BJ (cell line): ENCODE results near the gene UPB1. TPM values are rescaled to one million over a fixed set of nuclear protein-coding genes. Genes with fewer than 3 reads are reported as not detected.

Experiments
- CTCF ChIA-PET: fragments of 350-600 bp; formaldehyde crosslinking; extraction: SDS; loops from one replicate; lab custom pipeline; 2021; ENCODE audit warnings: antibody characterized with exemption, inconsistent platforms; lab: Yijun Ruan, JAX
- POLR2A ChIA-PET: fragments of 300-600 bp; sonication (Branson Sonifier 250); formaldehyde crosslinking; extraction: SDS; loops from one replicate; lab custom pipeline; 2021; ENCODE audit warnings: antibody characterized with exemption; lab: Charles Lee
- DNase-seq: peaks from one replicate; pipeline ENCODE4 v3.0.0-alpha.2; 2011; ENCODE audit warnings: low read depth
- H3K27me3 ChIP-seq: 2 replicates; pipeline ENCODE4 v1.6.0; 2011; ENCODE audit warnings: low read length; ENCODE audit not compliant: control insufficient read depth, insufficient read depth
- H3K36me3 ChIP-seq: 2 replicates; pipeline ENCODE4 v1.5.1; 2011; ENCODE audit warnings: low read length; ENCODE audit not compliant: control insufficient read depth, insufficient read depth
- H3K4me3 ChIP-seq: 2 replicates; pipeline ENCODE4 v1.5.1; 2011; ENCODE audit warnings: low read depth, mild to moderate bottlenecking, control low read depth, low read length
- polyA plus RNA-seq: library from polyadenylated mRNA; depleted of rRNA; stranded (reverse); fragments of >200 nt; gene quantifications from 2 replicates; pipeline ENCODE4 v1.2.3, GENCODE V29; 2011
- TF ChIP-seq, protein P1 (sequence below): IDR thresholded peaks from 2 replicates; pipeline ENCODE4 v1.5.1; 2011; ENCODE audit warnings: low read depth, mild to moderate bottlenecking, control low read depth, inconsistent platforms, low read length, moderate library complexity; ENCODE audit not compliant: insufficient read depth

UPB1 gene
- polyA plus RNA-seq, 1 experiment, result 0.09 TPM

DNA sequence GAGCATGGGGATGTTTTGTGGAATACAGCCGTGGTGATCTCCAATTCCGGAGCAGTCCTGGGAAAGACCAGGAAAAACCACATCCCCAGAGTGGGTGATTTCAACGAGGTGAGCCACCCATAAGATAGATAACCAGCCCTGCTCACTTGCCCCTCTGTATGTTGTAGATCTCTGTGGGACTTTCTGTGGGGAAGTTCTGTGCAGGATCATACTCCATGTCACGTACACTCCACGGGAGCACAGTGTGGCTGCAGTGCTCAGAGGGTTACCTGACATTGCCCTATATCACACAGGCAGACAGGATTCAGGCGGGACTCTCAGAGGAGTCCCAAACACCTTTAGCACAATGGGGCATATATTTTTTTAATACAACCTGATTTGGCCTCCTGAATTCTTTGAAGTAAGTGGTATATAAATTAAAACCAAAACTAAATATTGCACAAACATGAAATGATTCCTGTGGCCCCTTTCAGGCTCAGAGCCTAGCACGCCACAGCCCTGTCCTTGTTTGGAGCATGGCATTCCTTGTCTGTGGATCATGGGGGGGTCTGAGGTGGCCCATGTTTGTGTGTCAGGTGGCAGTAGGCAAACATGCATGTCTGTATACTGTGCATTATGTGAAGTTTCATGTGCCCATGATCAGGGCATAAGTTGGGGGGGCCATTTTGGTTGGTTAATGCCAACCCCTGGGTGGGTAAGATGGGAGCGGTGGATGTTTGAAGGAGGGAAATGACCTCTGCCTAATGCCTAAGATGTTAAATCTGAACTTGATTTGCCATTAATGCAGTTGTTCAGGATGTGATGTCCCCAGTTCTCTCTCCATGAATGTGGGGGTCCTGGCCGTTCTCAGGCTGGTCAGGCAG is 18.5 kb downstream of the UPB1 start:
- TF ChIP-seq, protein P1, sequence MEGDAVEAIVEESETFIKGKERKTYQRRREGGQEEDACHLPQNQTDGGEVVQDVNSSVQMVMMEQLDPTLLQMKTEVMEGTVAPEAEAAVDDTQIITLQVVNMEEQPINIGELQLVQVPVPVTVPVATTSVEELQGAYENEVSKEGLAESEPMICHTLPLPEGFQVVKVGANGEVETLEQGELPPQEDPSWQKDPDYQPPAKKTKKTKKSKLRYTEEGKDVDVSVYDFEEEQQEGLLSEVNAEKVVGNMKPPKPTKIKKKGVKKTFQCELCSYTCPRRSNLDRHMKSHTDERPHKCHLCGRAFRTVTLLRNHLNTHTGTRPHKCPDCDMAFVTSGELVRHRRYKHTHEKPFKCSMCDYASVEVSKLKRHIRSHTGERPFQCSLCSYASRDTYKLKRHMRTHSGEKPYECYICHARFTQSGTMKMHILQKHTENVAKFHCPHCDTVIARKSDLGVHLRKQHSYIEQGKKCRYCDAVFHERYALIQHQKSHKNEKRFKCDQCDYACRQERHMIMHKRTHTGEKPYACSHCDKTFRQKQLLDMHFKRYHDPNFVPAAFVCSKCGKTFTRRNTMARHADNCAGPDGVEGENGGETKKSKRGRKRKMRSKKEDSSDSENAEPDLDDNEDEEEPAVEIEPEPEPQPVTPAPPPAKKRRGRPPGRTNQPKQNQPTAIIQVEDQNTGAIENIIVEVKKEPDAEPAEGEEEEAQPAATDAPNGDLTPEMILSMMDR, result no peak
- peaks cover 10% of the 10 kb centered on the region for H3K27me3 ChIP-seq
- H3K36me3 ChIP-seq, result no peaks in the 10 kb centered on the region
- DNase-seq, result no peak
- H3K4me3 ChIP-seq, result no peak overlapping the region
- ChIA-PET CTCF (interaction anchor here (0.7 kb wide), 1 partner anchor 89 kb away, joined by 4 read pairs; no protein-coding TSS in a partner anchor), POLR2A (no interaction called here)

DNA sequence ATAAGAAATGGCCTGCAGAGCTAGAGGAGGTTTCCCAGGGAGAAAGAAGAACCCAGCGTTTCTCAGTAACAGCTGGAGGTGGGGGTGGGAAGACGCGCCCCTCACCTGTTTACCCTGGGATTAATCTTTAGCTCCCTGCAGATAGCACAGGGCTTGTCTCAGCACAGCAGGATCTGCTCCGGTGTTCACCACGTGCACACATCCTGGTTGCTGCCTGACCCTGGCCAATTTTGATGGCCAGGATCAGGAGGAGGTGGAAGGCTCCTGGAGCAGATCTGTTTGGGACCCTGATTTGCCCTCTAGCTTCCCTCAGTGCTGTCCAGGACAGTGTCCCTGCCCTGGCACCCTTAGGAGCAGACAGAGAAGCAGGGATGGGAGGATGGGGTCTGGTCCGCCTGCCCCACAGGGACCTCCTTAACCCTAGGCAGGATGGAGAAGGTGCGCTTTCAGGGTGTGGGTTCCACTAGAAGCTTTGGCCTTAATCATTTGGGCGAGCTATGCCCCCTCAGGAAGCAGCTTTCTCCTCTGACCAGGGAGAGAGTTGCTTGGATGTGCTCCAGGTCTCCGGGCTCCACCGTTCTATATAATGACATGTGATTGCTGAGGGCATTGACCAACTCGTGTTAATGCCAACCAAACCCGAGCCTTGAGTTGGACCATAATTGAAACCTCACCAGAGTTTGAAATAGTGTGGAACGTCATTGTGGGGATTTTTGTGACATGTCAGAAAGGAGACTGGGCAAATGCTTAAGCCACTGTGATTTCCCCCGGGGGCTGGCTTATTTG is 19.3 kb downstream of the UPB1 start:
- POLR2A ChIA-PET, result no interaction called here
- no peak for DNase-seq
- H3K36me3 ChIP-seq, result no peaks in the 10 kb centered on the region
- peaks cover 10% of the 10 kb centered on the region for H3K27me3 ChIP-seq
- CTCF ChIA-PET, result interaction anchor here (0.7 kb wide), 1 partner anchor 90 kb away, joined by 4 read pairs; no protein-coding TSS in a partner anchor
- no peak overlapping the region for H3K4me3 ChIP-seq
- TF ChIP-seq, protein P1, result no peak

DNA sequence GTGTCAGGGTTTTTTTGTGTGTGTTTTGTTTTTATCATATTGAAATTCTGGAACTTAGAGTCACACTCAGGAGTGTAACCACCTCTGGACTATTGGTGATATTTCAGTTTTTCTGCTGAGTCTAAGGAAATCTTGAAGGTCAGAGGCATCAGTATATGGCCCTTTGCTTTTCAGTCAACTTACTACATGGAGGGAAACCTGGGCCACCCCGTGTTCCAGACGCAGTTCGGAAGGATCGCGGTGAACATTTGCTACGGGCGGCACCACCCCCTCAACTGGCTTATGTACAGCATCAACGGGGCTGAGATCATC is 19.9 kb downstream of the UPB1 start:
- TF ChIP-seq, protein P1, result no peak
- Histone ChIP-seq H3K36me3 (no peaks in the 10 kb centered on the region), H3K27me3 (peaks cover 10% of the 10 kb centered on the region), H3K4me3 (no peak overlapping the region)
- CTCF ChIA-PET, result interaction anchor here (1.5 kb wide), 1 partner anchor 12 kb away, joined by 4 read pairs; no protein-coding TSS in a partner anchor
- POLR2A ChIA-PET, result no interaction called here
- no peak for DNase-seq

DNA sequence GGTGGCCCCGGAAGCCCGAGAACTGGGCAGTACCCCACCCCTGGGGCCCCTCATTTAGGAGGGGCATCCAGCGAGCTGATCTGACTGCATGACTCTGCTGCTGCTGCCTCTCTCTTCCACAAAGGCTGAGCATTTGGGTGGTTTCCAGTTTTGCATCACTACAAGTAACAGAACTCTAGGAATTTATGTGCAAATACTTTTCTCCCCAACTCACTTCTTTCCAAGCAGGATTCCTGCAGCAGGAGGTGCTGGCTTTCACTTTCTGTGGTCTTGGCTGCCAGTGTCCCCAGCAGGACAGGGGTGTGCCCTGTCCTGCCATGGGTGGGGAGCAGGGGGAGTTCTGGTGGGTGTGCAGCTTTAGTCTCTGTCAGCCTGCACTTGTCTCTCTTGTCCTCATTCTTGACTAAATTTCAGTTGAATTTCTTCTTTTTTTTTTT is 21.2 kb downstream of the UPB1 start:
- CTCF ChIA-PET, result interaction anchor here (1.5 kb wide), 1 partner anchor 10 kb away, joined by 4 read pairs; no protein-coding TSS in a partner anchor
- H3K27me3 ChIP-seq, result peaks cover 10% of the 10 kb centered on the region
- POLR2A ChIA-PET, result no interaction called here
- peak; percentile 70 for DNase-seq
- H3K4me3 ChIP-seq, result no peak overlapping the region
- no peaks in the 10 kb centered on the region for H3K36me3 ChIP-seq
- TF ChIP-seq, protein P1, result 0 out of 2 replicates have a peak, but pooled peaks have one; percentile 34

DNA sequence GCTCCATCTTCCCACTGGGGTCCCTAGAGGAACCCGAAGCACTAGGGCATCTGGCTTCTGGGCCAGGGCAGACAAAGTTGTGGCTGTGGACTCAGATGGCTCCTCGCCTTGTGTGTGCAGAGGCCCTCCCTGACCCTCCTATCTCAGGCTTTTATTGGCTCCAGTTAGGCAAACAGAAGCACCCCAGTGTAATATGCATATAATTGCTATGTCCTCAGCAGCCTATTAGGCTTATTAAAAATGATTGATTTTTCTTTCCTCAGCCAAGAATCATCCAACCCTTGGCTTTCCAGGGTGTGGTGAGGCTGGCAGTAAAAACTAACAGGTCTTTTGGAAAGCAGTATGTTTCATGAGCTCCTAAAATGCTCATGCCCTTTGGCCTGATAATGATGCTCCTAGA is 22.3 kb downstream of the UPB1 start:
- CTCF ChIA-PET, result interaction anchor here (0.7 to 1.1 kb wide), 2 partner anchors 9 to 13 kb away, joined by 4 read pairs; no protein-coding TSS in a partner anchor
- Histone ChIP-seq H3K36me3 (no peaks in the 10 kb centered on the region), H3K4me3 (no peak overlapping the region), H3K27me3 (peaks cover 8% of the 10 kb centered on the region)
- POLR2A ChIA-PET, result no interaction called here
- no peak for DNase-seq
- TF ChIP-seq, protein P1, result no peak
